ENCODE results near the gene IFI27L2.

IFI27L2 gene

GRCh38 chr14:94153750-94154342 is 24.4 kb upstream of the IFI27L2 start:
- in situ Hi-C loops (cut with MboI; ENCODE audit: low sequenced_read_pairs), result no loop called here

DNA sequence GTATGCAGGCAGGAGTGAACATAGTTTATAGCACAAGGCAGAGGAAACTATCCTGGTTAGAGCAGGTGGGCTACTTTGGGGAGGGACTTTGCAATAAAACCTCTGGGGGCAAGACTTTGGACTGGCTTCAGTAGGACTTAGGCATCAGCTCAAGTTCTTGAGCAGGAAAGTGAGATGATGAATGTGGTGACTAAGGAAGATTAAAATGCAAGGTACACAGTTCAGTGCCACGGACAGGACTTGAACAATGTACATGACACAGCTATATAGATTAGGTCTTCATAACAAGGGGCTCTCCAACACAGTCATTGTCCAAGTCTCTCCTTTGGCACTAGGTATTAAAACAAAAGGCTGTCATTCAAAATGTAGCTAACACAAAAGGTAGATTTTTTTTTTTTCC is 23.3 kb upstream of the IFI27L2 start:
- in situ Hi-C loops (cut with MboI; ENCODE audit: low sequenced_read_pairs), result no loop called here

DNA sequence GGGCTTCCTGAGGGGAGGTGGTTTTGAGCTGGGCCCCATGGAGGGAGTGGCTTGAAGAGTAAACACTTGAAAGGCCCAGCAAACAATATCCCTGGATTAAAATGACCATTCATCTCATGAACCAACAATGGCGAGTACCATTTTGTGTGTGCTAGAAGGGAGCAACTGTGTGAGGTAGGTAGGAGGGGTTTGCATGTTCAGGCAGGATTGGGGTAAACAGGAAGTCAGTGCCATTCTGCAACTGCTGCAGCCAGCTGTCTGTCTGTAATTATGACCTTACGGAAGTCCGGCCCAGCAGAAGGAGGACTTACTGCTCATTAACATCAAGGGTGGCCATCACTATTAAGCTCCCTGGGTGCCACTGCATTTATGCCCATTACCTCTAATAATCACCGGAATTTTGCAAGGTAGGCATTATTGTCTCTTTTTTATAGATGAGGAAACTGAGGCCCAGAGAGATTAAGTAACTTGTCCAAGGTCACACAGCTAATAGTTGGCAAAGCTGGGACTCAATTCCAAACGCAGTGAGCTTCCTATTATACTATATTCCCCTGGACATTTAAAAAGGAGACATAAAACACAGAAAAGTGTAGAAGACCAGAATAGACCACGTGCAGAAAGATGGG is 16.6 kb upstream of the IFI27L2 start:
- in situ Hi-C loops (cut with MboI; ENCODE audit: low sequenced_read_pairs), result no loop called here

- in situ Hi-C loops (cut with MboI; ENCODE audit: low sequenced_read_pairs), result no loop called here
These were observed 15.4 kb upstream of the IFI27L2 start for GRCh38 chr14:94144765-94145164.

DNA sequence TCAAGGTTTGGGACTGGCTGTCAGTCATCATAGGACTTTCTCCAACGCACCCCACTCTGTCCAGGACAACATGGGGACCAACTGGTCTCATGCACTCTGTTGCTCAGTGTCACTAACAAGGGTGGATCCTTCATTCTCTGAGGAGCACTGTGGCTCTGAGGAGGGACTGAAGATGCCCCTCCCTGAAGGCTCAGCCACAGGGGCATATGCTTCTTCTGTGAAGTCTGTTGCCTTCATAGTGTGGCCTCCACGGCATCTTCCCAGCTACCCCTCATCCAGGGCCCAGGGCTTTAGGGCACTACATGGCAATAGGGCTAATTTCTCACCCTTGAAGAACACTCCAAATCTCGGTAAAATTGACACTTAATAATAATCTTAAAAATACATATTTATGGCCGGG is 14.3 kb upstream of the IFI27L2 start:
- in situ Hi-C loops (cut with MboI; ENCODE audit: low sequenced_read_pairs), result no loop called here

- in situ Hi-C loops (cut with MboI; ENCODE audit: low sequenced_read_pairs), result no loop called here
These were observed 13.8 kb upstream of the IFI27L2 start for GRCh38 chr14:94143239-94143638.

GRCh38 chr14:94142836-94143235 is 13.4 kb upstream of the IFI27L2 start:
- in situ Hi-C loops (cut with MboI; ENCODE audit: low sequenced_read_pairs), result no loop called here

DNA sequence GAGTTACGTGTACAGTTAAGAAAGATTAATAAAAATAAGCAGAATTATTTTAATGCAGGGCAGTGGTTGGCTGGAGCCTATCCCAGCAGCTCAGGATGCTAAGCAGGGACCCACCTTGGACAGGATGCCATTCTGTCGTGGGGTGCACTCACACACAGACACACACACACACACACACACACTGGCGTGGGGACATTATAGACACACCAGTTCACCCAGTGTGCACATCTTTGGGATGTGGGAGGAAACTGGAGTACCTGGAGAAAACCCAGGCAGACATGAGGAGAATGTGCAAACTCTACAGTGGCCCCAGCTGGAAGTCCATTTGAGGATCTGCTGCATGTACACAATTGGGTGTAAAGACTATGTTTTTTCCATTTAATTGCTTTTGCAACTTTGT is 12.8 kb upstream of the IFI27L2 start:
- in situ Hi-C loops (cut with MboI; ENCODE audit: low sequenced_read_pairs), result no loop called here

- in situ Hi-C loops (cut with MboI; ENCODE audit: low sequenced_read_pairs), result no loop called here
These were observed 10.0 kb upstream of the IFI27L2 start for GRCh38 chr14:94139421-94139820.

DNA sequence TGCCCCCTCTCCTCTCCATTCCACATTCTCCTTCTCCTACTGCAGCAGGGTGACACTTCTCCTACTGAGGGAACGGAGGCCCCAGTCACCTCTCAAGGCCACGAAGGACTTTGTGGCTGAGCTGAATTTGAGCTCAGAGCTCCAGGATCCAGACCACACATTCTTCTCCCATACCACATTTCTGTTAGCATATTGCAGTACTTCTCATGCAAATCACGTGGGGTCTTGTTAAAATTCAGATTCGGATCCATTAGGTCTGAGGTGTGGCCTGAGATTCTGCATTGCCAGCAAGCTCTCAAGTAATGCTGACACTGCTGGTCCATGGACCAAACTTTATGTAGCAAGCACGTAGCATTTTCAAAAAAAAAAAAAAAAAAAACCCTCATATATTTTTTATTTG is 9.6 kb upstream of the IFI27L2 start:
- in situ Hi-C loops (cut with MboI; ENCODE audit: low sequenced_read_pairs), result no loop called here

DNA sequence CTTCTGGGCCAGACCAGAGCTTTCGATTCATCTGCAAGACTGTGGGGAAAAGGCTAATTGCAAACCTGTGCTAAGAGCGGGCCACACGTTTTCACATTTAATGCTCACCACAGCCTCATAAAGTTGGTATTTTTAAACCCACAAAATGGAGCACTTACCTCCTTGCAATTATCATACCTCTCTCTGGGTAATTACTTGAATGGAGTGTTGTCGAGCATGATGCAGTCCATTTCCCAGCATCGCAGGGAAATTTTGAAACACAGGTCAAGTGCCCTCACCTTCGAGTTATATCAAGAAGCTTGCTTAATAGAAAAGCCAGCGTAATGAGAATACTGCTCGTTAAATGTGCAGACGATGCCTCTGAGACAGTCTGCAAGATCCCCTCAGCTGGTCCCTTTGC is 8.8 kb upstream of the IFI27L2 start:
- in situ Hi-C loops (cut with MboI; ENCODE audit: low sequenced_read_pairs), result no loop called here

DNA sequence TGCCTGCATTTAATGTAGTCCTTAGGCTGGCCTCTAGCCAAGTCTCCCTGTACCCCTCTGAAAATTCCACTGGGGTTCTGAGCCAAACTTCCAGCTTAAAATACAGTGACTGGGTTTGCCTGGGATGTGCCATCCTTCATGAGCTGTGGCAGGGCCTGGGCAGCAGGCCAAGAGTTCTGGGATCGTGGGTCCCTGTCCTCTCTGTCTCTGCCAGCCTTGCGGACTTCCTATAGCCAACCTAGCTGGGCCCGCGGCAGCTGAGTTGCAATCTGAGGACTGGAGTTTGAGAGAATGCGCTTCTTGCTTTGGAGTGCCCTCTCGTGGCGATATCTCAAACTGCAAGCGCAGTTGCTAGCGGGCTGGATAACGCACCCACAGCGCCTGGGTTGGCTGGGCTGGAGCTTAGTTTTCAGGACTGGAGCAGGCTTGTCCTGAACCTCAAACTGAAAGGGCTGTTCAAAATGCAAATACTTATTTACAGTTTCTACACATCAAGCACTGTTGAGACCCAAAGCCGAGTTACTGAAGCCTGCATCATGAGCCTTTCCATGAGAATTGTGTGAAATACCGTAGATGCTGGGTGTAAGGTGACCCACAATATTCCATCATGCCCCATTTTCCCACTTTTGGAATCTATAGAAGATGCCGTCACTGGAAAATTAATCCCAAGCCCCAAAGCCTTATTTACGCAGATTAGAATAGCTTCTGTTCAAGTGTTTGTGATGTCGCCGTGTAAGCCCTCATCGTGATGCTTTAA is 7.3 kb upstream of the IFI27L2 start:
- in situ Hi-C loops (cut with MboI; ENCODE audit: low sequenced_read_pairs), result no loop called here

DNA sequence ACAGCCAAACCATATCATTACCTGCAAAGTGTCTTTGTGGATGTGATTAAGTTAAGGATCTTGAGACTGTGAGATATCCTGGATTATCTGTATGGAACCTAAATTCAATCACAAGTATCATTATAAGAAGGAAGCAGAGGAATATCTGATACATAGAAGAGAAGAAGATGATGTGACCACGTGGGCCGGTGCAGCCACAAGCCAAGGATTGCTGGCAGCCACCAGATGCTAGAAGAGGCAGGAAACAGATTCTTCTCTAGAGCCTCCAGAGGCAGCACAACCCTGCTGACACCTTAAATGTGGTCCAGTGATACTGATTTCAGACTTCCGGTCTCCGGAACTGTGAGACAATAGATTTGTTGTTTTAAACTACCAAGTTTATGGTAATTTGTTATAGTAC is 6.1 kb upstream of the IFI27L2 start:
- in situ Hi-C loops (cut with MboI; ENCODE audit: low sequenced_read_pairs), result no loop called here

- in situ Hi-C loops (cut with MboI; ENCODE audit: low sequenced_read_pairs), result no loop called here
These were observed 3.0 kb upstream of the IFI27L2 start for GRCh38 chr14:94132285-94132887.

DNA sequence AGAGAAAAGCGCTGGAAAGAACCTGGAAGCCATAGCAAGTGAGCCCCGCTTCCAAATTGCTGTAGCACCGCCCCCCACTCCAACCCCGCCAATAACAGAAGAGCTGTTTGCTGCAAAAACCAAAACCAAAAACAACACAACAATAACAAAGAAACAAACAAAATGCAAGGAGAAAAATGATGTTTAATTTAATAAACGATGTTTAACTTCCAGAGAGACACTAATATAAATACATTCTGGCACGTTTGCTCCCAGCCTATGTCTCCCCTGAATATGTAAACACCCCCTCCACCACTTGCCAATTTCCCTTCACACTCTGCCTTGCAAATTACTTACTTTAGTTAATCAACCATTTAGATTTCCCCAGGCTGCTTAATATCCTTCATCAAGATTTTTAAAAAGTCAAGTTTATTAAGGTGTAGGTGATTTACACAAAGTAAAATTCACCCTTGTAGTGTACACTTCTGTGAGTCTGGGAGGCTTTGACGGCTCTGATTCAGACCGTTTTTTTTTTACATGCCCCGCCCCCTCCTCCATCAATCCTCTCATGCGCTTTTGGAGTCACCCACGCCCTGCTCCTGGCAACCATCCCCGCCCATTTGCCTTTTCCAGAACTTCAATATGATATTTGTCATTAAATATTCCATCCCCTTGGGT is 482 bp upstream of the IFI27L2 start:
- in situ Hi-C loops (cut with MboI; ENCODE audit: low sequenced_read_pairs), result no loop called here

DNA sequence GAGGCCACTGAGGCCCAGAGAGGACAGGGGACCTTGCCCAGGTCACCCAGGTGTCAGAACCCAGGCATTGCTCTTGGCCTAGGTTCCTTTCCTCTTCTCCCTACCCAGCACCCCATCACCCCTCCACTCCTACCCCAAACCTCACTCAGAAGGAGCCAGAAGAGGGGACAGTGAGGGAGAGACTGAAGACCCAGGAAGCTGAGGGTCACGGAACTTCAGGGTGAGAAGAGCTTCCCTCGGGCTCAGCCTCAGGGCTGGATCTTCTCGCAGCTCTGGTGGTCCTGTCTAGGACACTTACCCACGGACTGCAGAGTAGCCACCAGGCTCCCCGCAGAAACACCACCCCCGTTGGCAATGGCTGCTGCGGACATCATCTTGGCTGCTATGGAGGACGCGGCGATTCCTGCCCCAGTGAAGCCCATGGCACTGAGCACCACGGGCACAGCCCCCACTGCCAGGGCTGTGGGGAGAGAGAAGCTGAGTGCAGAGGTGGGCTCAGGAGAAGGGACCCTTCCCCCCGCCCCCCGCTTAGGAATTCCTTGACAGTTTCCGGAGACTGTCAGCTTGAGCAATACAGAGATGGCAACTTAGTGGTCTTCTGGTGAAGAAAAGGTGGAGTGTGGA is 1.1 kb downstream of the IFI27L2 start:
- in situ Hi-C loops (cut with MboI; ENCODE audit: low sequenced_read_pairs), result no loop called here

DNA sequence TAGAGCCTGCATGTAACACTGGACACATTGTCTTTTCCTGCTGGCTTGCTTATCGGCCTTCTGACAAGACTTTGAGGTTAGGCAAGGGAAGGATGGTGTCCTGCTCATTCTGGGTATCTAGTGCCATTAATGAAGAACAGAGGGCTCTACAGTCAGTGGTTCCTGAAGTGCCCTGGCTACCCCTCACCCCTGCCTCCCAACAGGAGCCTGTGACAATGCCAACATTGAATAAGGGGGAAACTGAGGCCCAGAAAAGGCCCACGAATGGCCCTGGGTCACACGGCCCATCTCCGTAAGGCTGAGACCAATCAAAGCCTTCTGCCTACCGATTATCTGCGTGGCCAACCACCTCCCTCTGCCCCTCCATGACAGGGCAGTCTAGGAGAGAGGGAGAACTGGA is 2.1 kb downstream of the IFI27L2 start:
- in situ Hi-C loops (cut with MboI; ENCODE audit: low sequenced_read_pairs), result no loop called here

GRCh38 chr14:94126800-94127199 is 2.6 kb downstream of the IFI27L2 start:
- in situ Hi-C loops (cut with MboI; ENCODE audit: low sequenced_read_pairs), result no loop called here

- in situ Hi-C loops (cut with MboI; ENCODE audit: low sequenced_read_pairs), result no loop called here
These were observed 3.1 kb downstream of the IFI27L2 start for GRCh38 chr14:94126419-94126677.

DNA sequence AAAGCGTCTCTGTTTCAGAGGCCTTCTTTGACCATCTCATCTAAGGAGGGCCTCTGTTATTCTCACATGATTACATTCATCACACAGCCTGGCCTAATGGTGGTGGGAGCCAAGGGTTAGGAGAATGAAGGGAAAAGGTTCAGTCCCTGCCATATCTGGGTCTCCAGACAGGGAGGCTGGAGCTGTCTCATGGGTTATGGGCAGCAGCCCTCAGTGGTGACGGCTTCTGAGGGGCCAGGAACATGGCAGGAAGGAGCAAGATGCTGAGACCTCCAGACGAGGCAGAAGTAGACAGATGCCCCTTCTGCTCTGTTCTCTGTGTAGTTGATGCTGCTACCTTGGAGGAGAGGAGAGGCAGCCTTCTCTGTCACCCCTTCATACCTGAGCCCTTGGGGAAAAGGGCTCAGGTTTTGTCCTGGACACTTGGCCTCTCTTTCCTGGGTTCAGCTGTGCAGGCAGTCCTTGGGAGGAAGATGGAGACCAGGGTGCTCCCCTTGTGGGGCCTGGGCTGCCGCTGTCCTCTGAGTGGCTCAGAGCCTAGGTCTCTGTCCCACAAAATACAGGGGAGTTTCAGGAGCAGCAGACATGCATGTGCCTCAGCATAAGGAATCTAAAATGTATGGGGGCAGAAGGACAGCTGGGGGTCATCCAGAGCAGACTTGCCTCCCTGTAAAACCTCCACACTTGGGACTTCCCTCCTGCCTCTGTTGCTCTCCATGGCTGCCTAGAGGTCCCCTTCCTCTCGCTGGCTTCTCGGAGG is 3.6 kb downstream of the IFI27L2 start:
- in situ Hi-C loops (cut with MboI; ENCODE audit: low sequenced_read_pairs), result no loop called here
